22Rv1 (cell line): ENCODE measurements around the gene TXK.

Experiments used
- H3K27ac ChIP-seq: fragments of 450-650 bp; 2 replicates; pipeline ENCODE4 v1.5.1; 2017
- ZFX ChIP-seq: fragments of 450-650 bp; IDR thresholded peaks from 2 replicates; pipeline ENCODE4 v1.6.1; 2017; ENCODE audit warnings: antibody characterized with exemption, borderline replicate concordance
- TF ChIP-seq, protein P1 (sequence below): fragments of 450-650 bp; IDR thresholded peaks from 2 replicates; pipeline ENCODE4 v1.5.1; 2017; ENCODE audit warnings: mild to moderate bottlenecking

TXK gene

GRCh38 chr4:48046059-48046458, 88.0 kb downstream of the TXK start:
- TF ChIP-seq, protein P1, sequence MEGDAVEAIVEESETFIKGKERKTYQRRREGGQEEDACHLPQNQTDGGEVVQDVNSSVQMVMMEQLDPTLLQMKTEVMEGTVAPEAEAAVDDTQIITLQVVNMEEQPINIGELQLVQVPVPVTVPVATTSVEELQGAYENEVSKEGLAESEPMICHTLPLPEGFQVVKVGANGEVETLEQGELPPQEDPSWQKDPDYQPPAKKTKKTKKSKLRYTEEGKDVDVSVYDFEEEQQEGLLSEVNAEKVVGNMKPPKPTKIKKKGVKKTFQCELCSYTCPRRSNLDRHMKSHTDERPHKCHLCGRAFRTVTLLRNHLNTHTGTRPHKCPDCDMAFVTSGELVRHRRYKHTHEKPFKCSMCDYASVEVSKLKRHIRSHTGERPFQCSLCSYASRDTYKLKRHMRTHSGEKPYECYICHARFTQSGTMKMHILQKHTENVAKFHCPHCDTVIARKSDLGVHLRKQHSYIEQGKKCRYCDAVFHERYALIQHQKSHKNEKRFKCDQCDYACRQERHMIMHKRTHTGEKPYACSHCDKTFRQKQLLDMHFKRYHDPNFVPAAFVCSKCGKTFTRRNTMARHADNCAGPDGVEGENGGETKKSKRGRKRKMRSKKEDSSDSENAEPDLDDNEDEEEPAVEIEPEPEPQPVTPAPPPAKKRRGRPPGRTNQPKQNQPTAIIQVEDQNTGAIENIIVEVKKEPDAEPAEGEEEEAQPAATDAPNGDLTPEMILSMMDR = no peak
- no peak for TF ChIP-seq ZFX
- H3K27ac ChIP-seq = no peak overlapping the region

DNA sequence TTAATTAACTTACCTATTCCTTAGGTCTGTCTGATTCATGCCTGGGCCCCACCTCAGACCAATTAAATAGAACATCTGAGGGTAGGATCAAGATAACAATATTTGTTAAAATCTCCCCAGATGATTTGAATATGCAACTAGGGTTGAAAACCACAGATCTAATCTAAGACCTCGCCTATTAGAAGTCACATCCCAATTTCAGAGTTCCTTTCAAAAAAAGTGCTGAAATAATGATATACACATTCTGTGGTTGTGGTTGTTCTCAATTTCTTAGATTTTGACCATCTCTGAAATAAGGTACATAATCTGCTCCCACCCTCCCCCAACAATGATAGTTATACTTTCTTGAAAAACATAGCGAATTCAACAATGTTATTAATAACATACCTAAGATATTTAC, 89.8 kb downstream of the TXK start:
- H3K27ac ChIP-seq = no peak overlapping the region
- no peak for TF ChIP-seq ZFX

GRCh38 chr4:48043504-48043903, 90.5 kb downstream of the TXK start:
- no peak for TF ChIP-seq ZFX
- TF ChIP-seq, protein P1 = no peak
- H3K27ac ChIP-seq = no peak overlapping the region

- TF ChIP-seq ZFX = no peak
- TF ChIP-seq, protein P1 = no peak
- H3K27ac ChIP-seq = no peak overlapping the region
Observed at GRCh38 chr4:48042979-48043461, 91.0 kb downstream of the TXK start.

DNA sequence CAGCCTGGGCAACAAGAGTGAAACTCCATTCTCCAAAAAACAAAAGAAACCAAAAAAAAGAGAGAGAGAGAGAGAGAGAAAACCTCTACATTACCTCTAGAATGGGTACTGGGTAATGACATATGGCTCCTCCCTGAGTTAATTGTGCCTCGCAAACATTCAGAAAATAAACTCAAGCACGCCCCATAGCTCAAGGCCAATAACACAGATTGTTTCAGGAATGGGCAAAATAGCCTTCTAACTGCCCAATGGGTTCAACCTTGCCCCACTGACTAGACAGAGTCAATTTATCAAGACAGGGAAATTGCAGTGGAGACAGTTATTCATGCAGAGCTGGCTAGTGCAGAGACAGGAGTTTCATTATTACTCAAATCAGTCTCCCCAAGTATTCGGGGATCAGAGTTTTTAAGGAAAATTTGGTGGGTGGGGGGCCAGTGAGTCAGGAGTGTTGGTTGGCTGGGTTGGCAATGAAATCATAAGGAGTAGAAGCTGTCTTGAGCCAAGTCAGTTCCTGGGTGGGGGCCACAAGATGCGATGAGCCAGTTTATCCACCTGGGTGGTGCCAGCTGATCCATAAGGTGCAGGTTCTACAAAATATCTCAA, 92.4 kb downstream of the TXK start:
- H3K27ac ChIP-seq = no peak overlapping the region
- TF ChIP-seq, protein P1 = no peak
- no peak for TF ChIP-seq ZFX

- no peak overlapping the region for H3K27ac ChIP-seq
- TF ChIP-seq ZFX = no peak
Observed at GRCh38 chr4:48039561-48039960, 94.5 kb downstream of the TXK start.

GRCh38 chr4:48038666-48039065, 95.4 kb downstream of the TXK start:
- TF ChIP-seq ZFX = no peak
- TF ChIP-seq, protein P1 = no peak
- H3K27ac ChIP-seq = no peak overlapping the region

GRCh38 chr4:48037117-48037462, 97.0 kb downstream of the TXK start:
- TF ChIP-seq ZFX = no peak
- TF ChIP-seq, protein P1 = no peak
- H3K27ac ChIP-seq = no peak overlapping the region
